CMK (cell line): ENCODE measurements around the gene CDH12.
"Not testable (repeated sequence)": the region's sequence is repeated elsewhere in the genome, so short reads cannot be mapped to it uniquely, and the experiment has no call there.

Source experiments
- DNase-seq: peaks from one replicate; pipeline ENCODE4 v3.0.0-alpha.2; 2010; ENCODE audit warnings: low read depth

Gene CDH12

GRCh38 chr5:22649074-22649473 is 204.1 kb downstream of the CDH12 start:
- DNase-seq: no peak

DNA sequence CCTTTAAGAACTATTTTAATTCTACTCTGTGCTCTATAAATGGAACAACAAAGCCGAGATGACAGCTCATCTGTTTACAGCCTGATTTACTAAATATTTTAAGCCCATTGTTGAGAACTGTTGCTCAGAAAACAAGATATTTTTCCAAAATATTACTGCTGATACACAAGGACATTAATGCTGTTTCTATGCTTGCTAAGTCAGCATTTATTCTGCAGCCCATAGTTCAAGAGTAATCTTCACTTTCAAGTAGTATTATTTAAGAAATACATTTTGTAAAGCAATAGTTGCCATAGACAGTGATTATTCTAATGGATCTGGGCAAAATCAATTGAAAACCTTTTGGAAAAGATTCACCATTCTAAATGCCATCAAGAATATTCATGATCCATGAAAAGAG is 208.3 kb downstream of the CDH12 start:
- no peak for DNase-seq

DNA sequence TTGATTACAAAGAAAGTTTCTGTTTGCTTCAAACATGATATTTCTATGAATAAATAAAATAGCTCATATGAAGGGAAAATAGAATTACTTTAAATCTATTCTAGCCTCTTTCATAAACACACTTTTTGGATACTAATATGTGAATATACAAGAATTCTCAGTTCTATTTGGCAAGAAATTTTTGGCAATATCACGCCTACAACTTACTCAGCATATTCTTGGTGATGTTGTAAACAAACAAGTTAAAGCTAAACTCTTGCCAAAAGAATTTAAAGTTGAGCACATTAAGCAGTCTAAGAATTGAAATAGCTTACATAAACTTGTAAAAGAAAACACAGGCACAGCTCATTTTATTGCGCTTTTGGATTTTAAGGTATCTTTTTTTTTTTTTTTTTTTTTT is 209.8 kb downstream of the CDH12 start:
- DNase-seq: no peak

GRCh38 chr5:22631683-22632082 is 221.5 kb downstream of the CDH12 start:
- DNase-seq: no peak

- DNase-seq: no peak
Measured at GRCh38 chr5:22627029-22627428, 226.1 kb downstream of the CDH12 start.

GRCh38 chr5:22625451-22625850 is 227.7 kb downstream of the CDH12 start:
- no peak for DNase-seq

DNA sequence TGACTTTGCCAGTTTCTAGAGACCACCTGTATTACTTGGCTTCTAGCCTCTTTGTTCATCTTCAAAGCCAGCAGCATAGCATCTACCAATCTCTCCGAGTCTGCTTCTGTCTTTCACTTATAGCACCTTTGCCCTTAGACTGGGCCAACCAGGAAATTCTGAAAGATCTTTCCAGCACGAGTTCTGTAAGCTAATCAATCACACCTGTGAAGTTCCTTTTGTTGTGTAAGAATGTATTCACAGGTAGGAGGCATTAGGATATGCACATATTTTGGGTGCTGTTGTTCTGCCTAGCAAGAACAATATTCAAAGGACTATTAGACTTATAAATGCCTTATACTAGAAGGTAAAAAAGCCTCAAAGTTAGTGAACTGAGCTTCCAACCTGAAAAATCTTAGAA is 232.1 kb downstream of the CDH12 start:
- no peak for DNase-seq

DNA sequence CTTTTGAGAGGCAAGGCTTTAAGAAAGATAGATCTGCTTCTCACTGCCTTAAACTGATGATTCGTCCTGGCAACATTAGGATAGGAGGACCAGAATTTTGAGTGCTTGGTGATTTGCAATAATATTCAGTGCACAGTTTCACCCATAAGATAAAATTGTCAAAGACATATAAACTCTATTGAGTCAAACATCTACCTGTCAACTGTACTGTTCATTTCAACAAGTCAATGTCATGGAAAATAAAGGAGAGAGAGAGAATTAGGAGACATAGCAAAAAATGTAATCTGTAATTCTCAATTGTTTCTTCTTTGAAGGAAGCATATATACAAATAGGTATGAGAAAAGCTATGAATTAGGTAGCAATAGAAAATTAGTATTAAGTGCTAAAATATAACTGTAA is 237.2 kb downstream of the CDH12 start:
- no peak for DNase-seq

GRCh38 chr5:22614486-22615094 is 238.6 kb downstream of the CDH12 start:
- no peak for DNase-seq

DNA sequence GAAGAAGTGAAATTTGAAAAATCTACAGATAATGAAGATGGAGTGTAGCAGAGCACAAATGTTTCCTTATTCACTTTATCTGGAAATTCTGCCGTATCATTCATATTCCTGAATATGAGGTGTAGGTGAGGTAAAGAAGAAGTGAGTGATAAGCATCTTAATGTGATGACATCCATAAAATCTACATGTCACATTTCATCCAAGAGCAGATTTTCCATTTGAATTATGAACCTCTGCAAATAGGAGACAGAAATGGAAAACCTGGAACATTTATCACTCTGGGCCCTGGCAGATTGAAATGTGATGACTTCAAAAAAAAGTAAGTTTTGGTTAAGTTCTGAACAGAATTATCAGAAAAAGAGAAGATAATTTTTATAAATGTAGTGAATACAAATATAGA is 240.2 kb downstream of the CDH12 start:
- no peak for DNase-seq

DNA sequence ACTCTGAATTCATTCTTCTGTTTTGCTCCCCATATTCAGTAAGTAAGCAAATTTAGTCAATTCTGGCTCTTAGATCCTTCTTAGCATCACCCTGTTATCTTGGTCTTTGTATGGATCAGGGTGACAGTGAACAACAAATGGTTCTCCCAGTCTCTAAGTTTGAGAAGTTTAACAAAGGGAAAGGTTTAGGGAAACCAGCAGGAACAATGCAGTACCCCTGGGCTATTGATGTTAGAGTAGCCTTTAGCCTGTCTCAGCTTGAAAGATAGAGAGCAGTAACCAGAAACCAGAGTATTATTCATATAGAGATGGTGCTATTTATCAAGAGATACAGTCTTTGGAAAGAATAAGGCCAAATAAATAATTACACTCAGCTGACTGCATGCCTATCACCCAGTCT is 241.8 kb downstream of the CDH12 start:
- no peak for DNase-seq

DNA sequence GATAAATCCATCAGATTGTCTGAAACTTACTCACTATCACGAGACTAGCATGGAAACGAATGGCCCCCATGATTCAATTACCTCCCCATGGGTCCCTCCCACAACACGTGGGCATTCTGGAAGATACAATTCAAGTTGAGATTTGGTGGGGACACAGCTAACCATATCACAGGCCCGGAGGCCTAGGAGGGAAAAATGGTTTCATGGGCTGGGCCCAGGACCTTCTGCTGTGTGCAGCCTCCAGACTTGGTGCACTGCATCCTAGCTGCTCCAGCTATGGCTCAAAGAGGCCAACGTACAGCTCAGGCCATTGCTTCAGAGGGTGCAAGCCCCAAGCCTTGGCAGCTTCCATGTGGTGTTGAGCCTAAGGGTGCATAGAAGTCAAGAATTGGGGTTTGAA is 245.6 kb downstream of the CDH12 start:
- not testable (repeated sequence) for DNase-seq

DNA sequence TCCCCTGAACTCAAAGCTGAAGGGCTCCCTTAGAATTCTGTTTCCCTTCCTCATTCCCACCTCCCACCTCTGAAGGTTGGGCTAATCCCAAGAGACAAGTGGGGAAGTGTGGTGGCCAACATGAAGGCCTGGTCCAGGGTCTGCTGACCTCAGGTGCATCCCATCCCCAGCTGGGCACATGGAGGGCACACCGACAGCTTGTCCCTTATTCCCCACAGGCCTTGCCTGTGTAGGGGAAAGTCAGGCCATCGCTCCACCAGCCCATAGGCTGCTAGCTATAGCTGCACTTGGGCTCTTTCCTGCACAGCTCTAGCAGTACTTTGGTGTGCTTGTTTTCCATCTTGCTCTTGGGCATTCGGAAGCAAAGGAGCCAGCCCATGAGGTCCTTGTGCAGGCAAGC is 247.7 kb downstream of the CDH12 start:
- no peak for DNase-seq

DNA sequence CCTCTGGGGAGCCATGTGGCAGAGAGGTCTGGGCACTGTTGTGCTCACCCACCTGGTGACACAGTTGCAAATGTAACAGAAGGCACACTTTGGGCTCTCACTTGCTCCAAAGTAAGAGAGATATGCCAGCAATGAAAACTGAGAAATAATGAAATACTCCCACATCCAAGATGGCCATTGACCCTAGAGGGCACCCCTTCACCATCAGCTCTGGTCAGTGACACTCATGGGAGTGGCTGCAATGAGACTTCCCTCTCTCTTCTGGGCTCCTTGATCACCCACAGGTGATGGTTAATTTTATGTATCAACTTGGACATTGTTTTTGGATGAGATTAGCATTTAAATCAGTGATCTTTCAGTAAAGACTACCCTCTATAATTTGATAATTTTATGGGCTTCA is 248.4 kb downstream of the CDH12 start:
- DNase-seq: no peak

- DNase-seq: no peak
Measured at GRCh38 chr5:22598796-22599195, 254.3 kb downstream of the CDH12 start.

DNA sequence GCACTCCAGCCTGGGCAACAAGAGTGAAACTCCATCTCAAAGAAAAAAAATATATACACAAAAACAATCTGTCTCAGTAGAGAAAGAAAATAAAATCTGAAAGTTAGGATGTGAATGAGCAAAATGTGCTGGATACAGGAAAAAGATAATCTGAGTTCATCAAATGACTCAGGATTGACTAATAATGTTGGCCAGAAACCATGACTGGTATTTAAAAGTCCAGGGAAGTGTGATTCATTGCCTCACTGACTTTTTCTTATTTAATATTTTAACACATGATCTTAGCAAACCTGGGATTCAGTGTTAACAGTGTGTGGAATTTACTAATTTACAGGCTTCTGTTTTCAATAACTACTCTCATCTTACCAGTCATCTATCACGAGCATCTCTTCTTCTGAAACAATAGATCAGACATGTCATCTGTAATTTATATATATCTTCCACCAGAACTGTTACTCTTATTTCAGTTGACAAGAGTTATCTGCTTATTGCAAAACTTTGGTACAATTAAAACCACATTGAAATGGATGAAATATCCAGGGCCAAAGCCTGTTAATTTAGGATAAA is 256.7 kb downstream of the CDH12 start:
- no peak for DNase-seq

DNA sequence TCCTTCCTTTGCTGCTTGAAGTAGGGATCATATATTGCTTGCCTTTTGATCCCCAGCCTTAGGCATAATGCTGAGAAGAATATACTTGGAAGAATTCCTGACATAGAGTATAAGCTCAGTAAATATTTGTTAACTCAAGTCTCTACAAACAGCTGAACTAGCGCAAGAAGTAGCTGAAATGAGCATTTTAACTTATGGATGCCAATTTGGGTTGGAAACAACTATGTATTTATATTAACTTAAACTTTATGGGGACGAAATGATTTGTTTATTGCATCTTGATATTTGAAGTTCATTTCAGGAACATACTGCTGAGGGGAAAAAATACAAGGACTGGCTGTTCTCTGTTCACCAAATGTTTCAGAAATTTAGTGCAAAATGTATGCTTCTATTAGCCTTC is 258.7 kb downstream of the CDH12 start:
- DNase-seq: no peak

DNA sequence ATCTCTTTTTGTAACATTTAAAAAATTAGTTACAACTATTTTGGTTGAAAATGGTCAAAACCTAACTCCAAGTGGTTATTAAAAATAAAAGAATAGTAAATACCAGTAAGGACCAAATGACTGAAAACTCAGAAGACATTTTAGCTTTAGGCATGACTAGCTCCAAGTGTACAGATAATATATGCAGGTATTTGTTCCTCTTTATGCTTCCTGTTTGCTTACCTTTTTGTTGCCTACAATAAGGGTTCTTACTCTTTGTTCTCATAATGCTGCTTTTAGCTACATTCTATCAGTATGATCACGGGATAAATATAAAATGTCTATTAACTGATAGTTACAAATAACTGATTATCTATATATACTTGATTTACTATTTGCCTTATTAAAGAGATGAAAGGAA is 259.6 kb downstream of the CDH12 start:
- DNase-seq: no peak

GRCh38 chr5:22591461-22591860 is 261.7 kb downstream of the CDH12 start:
- DNase-seq: no peak

- no peak for DNase-seq
Measured at GRCh38 chr5:22590677-22591268, 262.4 kb downstream of the CDH12 start.

DNA sequence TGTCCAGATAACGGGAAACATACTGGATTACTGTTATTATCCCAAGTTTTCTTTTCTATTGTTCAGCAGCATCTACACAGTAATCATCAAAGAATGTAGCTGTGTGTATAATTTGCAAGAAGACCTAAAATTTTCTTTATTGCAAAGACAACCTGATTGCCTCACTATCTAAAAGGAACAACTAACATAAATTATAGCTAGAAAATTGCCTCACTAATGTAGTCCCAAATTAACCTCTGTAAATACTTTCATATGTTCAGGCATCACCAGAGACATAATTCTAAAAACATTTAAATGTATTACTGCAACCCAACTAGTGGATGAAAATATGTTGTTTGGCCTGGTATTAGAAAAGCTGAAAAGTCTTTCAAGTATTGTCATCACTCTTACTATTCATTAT is 275.4 kb downstream of the CDH12 start:
- no peak for DNase-seq

- DNase-seq: no peak
Measured at GRCh38 chr5:22577006-22577405, 276.1 kb downstream of the CDH12 start.

GRCh38 chr5:22572941-22573340 is 280.2 kb downstream of the CDH12 start:
- no peak for DNase-seq

GRCh38 chr5:22567983-22568382 is 285.2 kb downstream of the CDH12 start:
- DNase-seq: no peak
